ENCODE data around the gene AARS1. TPM values are rescaled to one million over a fixed set of nuclear protein-coding genes. Genes with fewer than 3 reads are reported as not detected.
"Not testable (repeated sequence)": the region's sequence is repeated elsewhere in the genome, so short reads cannot be mapped to it uniquely, and the experiment has no call there.

AARS1 gene
- total RNA-seq, 2 donors from 2014 or later, result 68.0 to 69.4 TPM

GRCh38 chr16:70290949-70291519, 1.7 kb upstream of the AARS1 start:
- ATAC-seq (ENCODE audit: insufficient number of reproducible peaks, low FRiP score, low read depth), result no peak
- Histone ChIP-seq H3K4me3 (no peak overlapping the region), H3K27ac (no peak overlapping the region), H3K27me3 (replicated peaks; ENCODE audit: insufficient read depth) (no peaks in the 10 kb centered on the region), H3K36me3 (no peaks in the 10 kb centered on the region), H3K4me1 (ENCODE audit: control insufficient read depth in 1 of 2, low read depth in 2 of 2) (peaks cover 9 to 13% of the 10 kb centered on the region in 2 donors), H3K9me3 (no peaks in the 10 kb centered on the region)
- TF ChIP-seq CTCF (IDR thresholded peaks at IDR 0.05), result no peak
- no peak for DNase-seq (ENCODE audit: low spot score)

GRCh38 chr16:70287304-70287971, 1.9 kb downstream of the AARS1 start:
- peak overlapping the region; percentile 83 for H3K4me3 ChIP-seq
- not testable (repeated sequence) for H3K36me3 ChIP-seq; H3K9me3 ChIP-seq; H3K27ac ChIP-seq; H3K27me3 ChIP-seq (replicated peaks; ENCODE audit: insufficient read depth); DNase-seq (ENCODE audit: low spot score); ATAC-seq (ENCODE audit: insufficient number of reproducible peaks, low FRiP score, low read depth)
- H3K4me1 ChIP-seq (ENCODE audit: control insufficient read depth in 1 of 2, low read depth in 2 of 2), result peaks cover 9 to 13% of the 10 kb centered on the region in 2 donors

GRCh38 chr16:70276392-70276791, 12.9 kb downstream of the AARS1 start:
- Histone ChIP-seq H3K4me1 (ENCODE audit: control insufficient read depth in 1 of 2, low read depth in 2 of 2) (no peaks in the 10 kb centered on the region), H3K9me3 (no peaks in the 10 kb centered on the region), H3K27ac (no peak overlapping the region), H3K36me3 (peaks cover 60% of the 10 kb centered on the region), H3K27me3 (replicated peaks; ENCODE audit: insufficient read depth) (no peaks in the 10 kb centered on the region), H3K4me3 (no peak overlapping the region)
- DNase-seq (ENCODE audit: low spot score) (no peak), ATAC-seq (ENCODE audit: insufficient number of reproducible peaks, low FRiP score, low read depth) (no peak)
- no peak for TF ChIP-seq CTCF (IDR thresholded peaks at IDR 0.05)

GRCh38 chr16:70271696-70272095, 17.6 kb downstream of the AARS1 start:
- Histone ChIP-seq H3K36me3 (peaks cover 72% of the 10 kb centered on the region), H3K27ac (no peak overlapping the region), H3K4me3 (no peak overlapping the region), H3K27me3 (replicated peaks; ENCODE audit: insufficient read depth) (no peaks in the 10 kb centered on the region), H3K9me3 (no peaks in the 10 kb centered on the region), H3K4me1 (ENCODE audit: control insufficient read depth in 1 of 2, low read depth in 2 of 2) (no peaks in the 10 kb centered on the region)
- ATAC-seq (ENCODE audit: insufficient number of reproducible peaks, low FRiP score, low read depth) (no peak), DNase-seq (ENCODE audit: low spot score) (no peak)
- no peak for TF ChIP-seq CTCF (IDR thresholded peaks at IDR 0.05)

GRCh38 chr16:70270176-70270575, 19.1 kb downstream of the AARS1 start:
- H3K4me1 ChIP-seq (ENCODE audit: control insufficient read depth in 1 of 2, low read depth in 2 of 2), result no peaks in the 10 kb centered on the region
- H3K27ac ChIP-seq, result no peak overlapping the region
- no peaks in the 10 kb centered on the region for H3K9me3 ChIP-seq
- TF ChIP-seq CTCF (IDR thresholded peaks at IDR 0.05), result no peak
- no peak for ATAC-seq (ENCODE audit: insufficient number of reproducible peaks, low FRiP score, low read depth)
- DNase-seq (ENCODE audit: low spot score), result no peak
- no peak overlapping the region for H3K4me3 ChIP-seq
- H3K36me3 ChIP-seq, result peaks cover 74% of the 10 kb centered on the region
- H3K27me3 ChIP-seq (replicated peaks; ENCODE audit: insufficient read depth), result no peaks in the 10 kb centered on the region

All from thoracic aorta (tissue), 2 donors.